Measurements from ENCODE around the gene PRKAA1.
"Not testable (repeated sequence)": the region's sequence is repeated elsewhere in the genome, so short reads cannot be mapped to it uniquely, and the experiment has no call there.

Gene PRKAA1

DNA sequence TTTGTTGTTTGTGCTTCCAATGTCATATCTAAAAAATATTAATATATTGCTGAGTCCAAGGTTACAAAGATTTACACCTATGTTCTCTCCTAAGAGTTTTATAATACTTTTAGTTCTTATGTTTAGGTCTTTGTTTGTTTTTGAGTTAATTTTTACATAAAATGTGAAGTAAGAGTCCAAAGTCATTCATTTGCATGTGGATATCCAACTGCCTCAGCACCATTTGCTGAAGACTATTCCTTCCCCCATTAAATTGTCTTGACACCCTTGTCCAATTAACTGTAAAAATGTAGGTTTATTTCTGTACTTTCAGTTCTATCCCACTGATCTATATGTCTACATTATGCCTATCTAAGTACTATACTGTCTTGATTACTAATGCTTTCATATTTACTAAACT is 78.1 kb downstream of the PRKAA1 start:
- DNase-seq = no peak

DNA sequence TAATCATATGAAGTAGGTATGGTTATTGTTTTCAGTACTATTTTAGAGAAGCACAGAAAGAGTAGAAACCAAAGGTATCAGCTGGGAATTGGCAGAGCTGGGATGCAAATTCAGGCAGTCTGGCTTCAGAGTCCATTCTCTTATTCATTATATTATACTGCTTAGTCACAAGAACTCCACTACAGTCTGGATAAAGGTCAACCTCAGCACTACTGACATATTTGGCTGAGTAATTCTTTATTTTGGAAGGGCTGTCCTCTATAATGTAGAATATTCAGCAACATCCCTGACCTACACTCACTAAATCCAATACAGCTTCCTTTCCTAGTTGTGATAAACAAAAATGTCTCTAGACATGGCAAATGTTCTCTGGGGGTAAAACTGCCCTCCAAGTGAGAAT is 80.9 kb downstream of the PRKAA1 start:
- DNase-seq = no peak

DNA sequence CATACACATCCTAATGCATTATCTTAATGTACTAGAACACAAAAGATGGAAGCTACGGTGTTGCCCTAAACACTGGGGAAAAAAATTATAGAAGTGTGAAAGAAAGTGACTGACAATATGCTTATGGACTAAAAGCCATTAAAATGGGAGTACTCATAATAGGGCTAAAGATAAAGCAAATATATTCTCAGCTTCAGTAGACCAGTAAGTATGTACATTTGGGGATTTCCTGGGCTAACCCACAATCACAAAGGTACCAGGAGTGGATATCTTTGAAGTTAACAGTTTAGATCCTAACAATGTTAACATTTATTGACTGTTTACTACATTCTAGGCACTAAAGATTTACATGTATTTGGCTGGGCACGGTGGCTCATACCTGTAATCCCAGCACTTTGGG is 81.6 kb downstream of the PRKAA1 start:
- no peak for DNase-seq

DNA sequence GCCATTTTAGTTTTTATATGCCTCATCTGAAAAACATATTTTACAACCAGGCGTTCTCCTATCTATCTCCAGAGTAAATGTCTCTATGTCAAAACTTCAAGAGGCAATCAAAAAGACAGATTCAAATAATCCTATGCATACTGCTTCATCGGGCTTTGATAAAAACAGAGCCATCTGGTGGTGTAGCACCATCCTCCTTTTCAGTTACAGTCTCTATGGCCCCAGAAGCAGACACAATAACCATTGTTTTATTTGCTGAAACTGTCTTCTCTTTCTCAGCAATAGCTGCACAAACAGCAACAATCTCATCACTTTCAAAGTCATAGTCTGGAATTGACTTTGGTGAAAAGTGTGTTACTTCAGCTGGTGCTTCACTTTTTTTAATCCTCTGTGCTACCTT is 82.2 kb downstream of the PRKAA1 start:
- DNase-seq = no peak

DNA sequence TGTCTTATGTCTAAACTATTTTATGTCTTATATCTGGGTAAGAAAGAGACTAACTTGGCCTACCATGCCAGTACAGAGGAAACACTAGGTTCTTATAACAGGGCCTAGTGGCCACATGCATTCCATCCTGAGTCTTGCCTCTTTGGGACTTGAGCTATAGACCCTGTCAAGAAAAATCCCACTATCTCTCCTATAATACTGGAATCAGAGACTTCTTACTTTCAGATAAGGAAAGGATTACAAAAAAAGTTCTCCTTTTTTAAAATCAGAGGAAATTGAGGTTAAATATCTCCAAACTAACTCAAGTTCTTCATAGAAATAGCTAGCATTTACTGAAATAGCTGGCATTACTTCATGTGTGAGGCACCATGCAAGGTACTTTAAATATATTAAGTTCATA is 84.2 kb downstream of the PRKAA1 start:
- no peak for DNase-seq

DNA sequence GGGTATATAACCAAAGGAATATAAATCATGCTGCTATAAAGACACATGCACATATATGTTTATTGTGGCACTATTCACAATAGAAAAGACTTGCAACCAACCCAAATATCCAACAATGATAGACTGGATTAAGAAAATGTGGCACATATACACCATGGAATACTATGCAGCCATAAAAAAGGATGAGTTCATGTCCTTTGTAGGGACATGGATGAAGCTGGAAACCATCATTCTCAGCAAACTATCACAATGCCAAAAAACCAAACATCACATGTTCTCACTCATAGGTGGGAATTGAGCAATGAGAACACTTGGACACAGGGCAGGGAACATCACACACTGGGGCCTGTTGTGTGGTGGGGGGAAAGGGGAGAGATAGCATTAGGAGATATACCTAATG is 87.6 kb downstream of the PRKAA1 start:
- DNase-seq = not testable (repeated sequence)

Data from stimulated activated CD4-positive, alpha-beta T cell treated with anti-CD3 and anti-CD28 coated beads, Interleukin-15, amount 100 ng/mL, for 24 hours (primary cell).